PC-3 (cell line): ENCODE measurements around the gene MAPK6. TPM values are rescaled to one million over a fixed set of nuclear protein-coding genes. Genes with fewer than 3 reads are reported as not detected.
A peak's percentile ranks its signal among the peaks of the same experiment; 100 is the strongest.

Source experiments
- ATAC-seq: fragments of 200-7000 bp; cut with Tn5 transposase; 2 replicates; pipeline ENCODE4 v1.9.1; 2020; ENCODE audit warnings: mild to moderate bottlenecking, moderate library complexity
- BruUV-seq: library from RNA; stranded (reverse); fragments of 400-500 nt; replicated peaks from 2 replicates; lab custom pipeline; 2021; lab: Mats Ljungman, UMichigan
- CTCF ChIA-PET: fragments of 300-600 bp; sonication (Branson Sonifier 250); formaldehyde crosslinking; loops from one replicate; lab custom pipeline; 2022; ENCODE audit warnings: antibody characterized with exemption; lab: Charles Lee
- POLR2A ChIA-PET: fragments of 300-600 bp; sonication (Branson Sonifier 250); formaldehyde crosslinking; loops from one replicate; lab custom pipeline; 2022; ENCODE audit warnings: antibody characterized with exemption; ENCODE audit not compliant: unreplicated experiment; lab: Charles Lee
- DNase-seq: peaks from one replicate; pipeline ENCODE4 v3.0.0-alpha.2; 2015
- H2AFZ ChIP-seq: fragments of 300-600 bp; sonication (generic); 2 replicates; pipeline ENCODE4 v1.6.0; 2016; ENCODE audit warnings: antibody characterized with exemption, low read length
- H3F3A ChIP-seq: fragments of 300-600 bp; sonication (generic); one replicate; pipeline ENCODE4 v1.6.0; 2017; ENCODE audit warnings: antibody characterized with exemption, low read length, control low read depth, mild to moderate bottlenecking; ENCODE audit not compliant: unreplicated experiment
- H3K27ac ChIP-seq: fragments of 300-600 bp; sonication (generic); 2 replicates; pipeline ENCODE4 v1.5.1; 2016; ENCODE audit warnings: mild to moderate bottlenecking, low read length
- H3K27me3 ChIP-seq: fragments of 300-600 bp; sonication (generic); 2 replicates; pipeline ENCODE4 v1.6.1; 2016; ENCODE audit warnings: low read length, mixed read lengths
- H3K36me3 ChIP-seq: fragments of 300-600 bp; sonication (generic); 2 replicates; pipeline ENCODE4 v1.6.1; 2016; ENCODE audit warnings: low read depth, mixed run types, low read length, mixed read lengths
- H3K4me1 ChIP-seq: fragments of 300-600 bp; sonication (generic); 2 replicates; pipeline ENCODE4 v1.5.1; 2016; ENCODE audit warnings: low read length; ENCODE audit not compliant: insufficient read depth
- H3K4me2 ChIP-seq: fragments of 300-600 bp; sonication (generic); 2 replicates; pipeline ENCODE4 v1.6.0; 2016; ENCODE audit warnings: low read length
- H3K4me3 ChIP-seq: fragments of 300-600 bp; sonication (generic); 2 replicates; pipeline ENCODE4 v1.5.1; 2016; ENCODE audit warnings: mild to moderate bottlenecking, low read length, mixed read lengths
- H3K79me2 ChIP-seq: fragments of 300-600 bp; sonication (generic); 2 replicates; pipeline ENCODE4 v1.6.1; 2017; ENCODE audit warnings: low read length, mixed read lengths
- H3K9ac ChIP-seq: fragments of 300-600 bp; sonication (generic); 2 replicates; pipeline ENCODE4 v1.6.0; 2016; ENCODE audit warnings: mild to moderate bottlenecking, low read length
- H3K9me2 ChIP-seq: fragments of 300-600 bp; sonication (generic); replicated peaks from 2 replicates; pipeline ENCODE4 v1.6.1; 2016; ENCODE audit warnings: mixed run types, low read length, mixed read lengths
- H3K9me3 ChIP-seq: fragments of 300-600 bp; sonication (generic); 2 replicates; pipeline ENCODE4 v1.6.1; 2016; ENCODE audit warnings: low read length, mixed read lengths
- H4K20me1 ChIP-seq: fragments of 300-600 bp; sonication (generic); 2 replicates; pipeline ENCODE4 v1.6.1; 2016; ENCODE audit warnings: low read length, mixed read lengths
- CTCF ChIP-seq: fragments of 300-600 bp; sonication (generic); conservative IDR thresholded peaks from 2 replicates; pipeline ENCODE4 v1.5.1; 2017; ENCODE audit warnings: antibody characterized with exemption, low read depth, mild to moderate bottlenecking, low read length
- EZH2 ChIP-seq: fragments of 300-600 bp; sonication (generic); IDR thresholded peaks from one replicate; pipeline ENCODE4 v1.6.1; 2017; ENCODE audit warnings: antibody characterized with exemption, mild to moderate bottlenecking, low read length; ENCODE audit not compliant: unreplicated experiment
- EZH2phosphoT487 ChIP-seq: fragments of 300-600 bp; sonication (generic); IDR thresholded peaks from 2 replicates; pipeline ENCODE4 v1.6.1; 2018; ENCODE audit warnings: mild to moderate bottlenecking, antibody characterized with exemption, low read length, borderline replicate concordance
- intact Hi-C: fragments of 100-400 bp; cut with micrococcal nuclease; formaldehyde crosslinking; loops from 2 replicates; pipeline ENCODE4 v1.9.0; 2023
- total RNA-seq: library from RNA; depleted of rRNA; stranded (reverse); fragments of >200 nt; gene quantifications from 2 replicates; pipeline ENCODE4 v1.2.3, GENCODE V29; 2014

Gene MAPK6
- total RNA-seq, 1 experiment from 2014 or later = 22.5 TPM

- DNase-seq = no peak
- Histone ChIP-seq H3K79me2 (no peaks in the 10 kb centered on the region), H3K9me3 (no peaks in the 10 kb centered on the region), H3K36me3 (no peaks in the 10 kb centered on the region; the same call in 1 of the 2 replicates), H3K27me3 (no peaks in the 10 kb centered on the region), H3F3A (no peaks in the 10 kb centered on the region), H3K27ac (no peak overlapping the region), H3K9me2 (no peaks in the 10 kb centered on the region), H3K4me1 (peaks cover 27% of the 10 kb centered on the region), H3K4me3 (no peak overlapping the region), H3K4me2 (no peak overlapping the region), H2AFZ (no peak overlapping the region), H4K20me1 (no peaks in the 10 kb centered on the region), H3K9ac (no peak overlapping the region)
- no TSS peak for BruUV-seq
- ChIA-PET CTCF (interaction anchor here (0.5 kb wide), 1 partner anchor 89 kb away, joined by 3 read pairs; no protein-coding TSS in a partner anchor), POLR2A (no interaction called here)
- intact Hi-C loops = loop anchor here (5.0 kb wide), 1 partner anchor 108 kb away; no protein-coding TSS in a partner anchor
- TF ChIP-seq EZH2 (no peak), EZH2phosphoT487 (no peak), CTCF (no peak)
- no peak for ATAC-seq
Observed at GRCh38 chr15:52090193-52090592, 71.2 kb downstream of the MAPK6 start.

- H4K20me1 ChIP-seq = no peaks in the 10 kb centered on the region
- peaks cover 3% of the 10 kb centered on the region for H3F3A ChIP-seq
- TSS peak; percentile 96 for BruUV-seq
- ATAC-seq (no peak), DNase-seq (no peak)
- no peak overlapping the region for H3K4me3 ChIP-seq
- H3K27ac ChIP-seq = peak overlapping the region; percentile 97
- no peaks in the 10 kb centered on the region for H3K9me3 ChIP-seq
- H3K36me3 ChIP-seq = no peaks in the 10 kb centered on the region
- POLR2A ChIA-PET = no interaction called here
- H3K9me2 ChIP-seq = no peaks in the 10 kb centered on the region
- H3K4me2 ChIP-seq = peak overlapping the region; percentile 61
- H3K4me1 ChIP-seq = peaks cover 33% of the 10 kb centered on the region
- H3K79me2 ChIP-seq = no peaks in the 10 kb centered on the region
- CTCF ChIA-PET = no interaction called here
- no peaks in the 10 kb centered on the region for H3K27me3 ChIP-seq
- intact Hi-C loops = loop anchor here (5.0 kb wide), 1 partner anchor 111 kb away; no protein-coding TSS in a partner anchor
- TF ChIP-seq CTCF = no peak
- H3K9ac ChIP-seq = peak overlapping the region; percentile 70
- H2AFZ ChIP-seq = no peak overlapping the region
Observed at GRCh38 chr15:52093167-52093538, 74.1 kb downstream of the MAPK6 start.
